Measurements from ENCODE around the gene AKAP4. TPM values are rescaled to one million over a fixed set of nuclear protein-coding genes. Genes with fewer than 3 reads are reported as not detected.

AKAP4 gene
- total and polyA plus RNA-seq, 10 donors, result not detected

- Histone ChIP-seq H3K36me3 (no peaks in the 10 kb centered on the region), H3K4me1 (peaks cover 5 to 9% (median 8%) of the 10 kb centered on the region in 6 donors), H3K27ac (peak within 1 kb of the TSS in 6 of 8 donors; percentile 36 to 78 (median 65)), H3K27me3 (replicated peaks in 1 of 7) (no peaks in the 10 kb centered on the region), H3K9me3 (no peaks in the 10 kb centered on the region), H3K4me3 (peak within 1 kb of the TSS in 4 of 8 donors; percentile 16 to 61 (median 26))
- WGBS, 5 donors, result 1 to 10% (median 2%) methylated on average over 18 to 19 of the region's 19 CpGs
- peak; percentile 89 for DNase-seq
- TF ChIP-seq CTCF (IDR thresholded peaks at IDR 0.05 in 8 of 11, conservative IDR thresholded peaks at IDR 0.05 in 3 of 11) (peak; percentile 50 to 85 (median 72)), POLR2A (IDR thresholded peaks at IDR 0.05) (no peak), POLR2AphosphoS5 (IDR thresholded peaks at IDR 0.05) (peak in 2 of 3 donors; percentile 32 to 77)
- intact Hi-C loops (cut with DNase I; ENCODE audit: low total_unique reads), result no loop called here
Measured at GRCh38 chrX:50204364-50204899, 3.6 kb upstream of the AKAP4 start, which contains the start of gene CCNB3. TSS of gene CCNB3 (plus strand) at chrX:50204765. CDS start at chrX:50285164, 80,399 bp downstream.

- H3K9me3 ChIP-seq, result no peaks in the 10 kb centered on the region
- WGBS, 5 donors, result 64 to 89% (median 75%) methylated on average over 3 of the region's 3 CpGs
- no peak for TF ChIP-seq POLR2AphosphoS5 (IDR thresholded peaks at IDR 0.05)
- TF ChIP-seq POLR2A (IDR thresholded peaks at IDR 0.05), result no peak
- no peak for TF ChIP-seq CTCF (IDR thresholded peaks at IDR 0.05 in 8 of 11, conservative IDR thresholded peaks at IDR 0.05 in 3 of 11)
- H3K4me3 ChIP-seq, result no peak overlapping the region
- no peak overlapping the region for H3K27ac ChIP-seq
- peaks cover 0 to 7% (median 0%) of the 10 kb centered on the region in 7 donors for H3K27me3 ChIP-seq (replicated peaks in 1 of 7)
- intact Hi-C loops (cut with DNase I; ENCODE audit: low total_unique reads), result no loop called here
- H3K4me1 ChIP-seq, result peaks cover 5 to 9% (median 8%) of the 10 kb centered on the region in 6 donors
- no peak for DNase-seq
- H3K36me3 ChIP-seq, result no peaks in the 10 kb centered on the region
Measured at GRCh38 chrX:50202539-50202938, 1.7 kb upstream of the AKAP4 start.

- no peak for DNase-seq
- Histone ChIP-seq H3K27me3 (replicated peaks in 1 of 7) (peaks cover 0 to 7% (median 0%) of the 10 kb centered on the region in 7 donors), H3K27ac (no peak overlapping the region), H3K9me3 (no peaks in the 10 kb centered on the region), H3K4me1 (no peaks in the 10 kb centered on the region), H3K4me3 (no peak overlapping the region), H3K36me3 (no peaks in the 10 kb centered on the region)
- 73 to 98% (median 89%) methylated on average over 4 of the region's 4 CpGs for WGBS, 5 donors
- TF ChIP-seq POLR2AphosphoS5 (IDR thresholded peaks at IDR 0.05) (no peak), CTCF (IDR thresholded peaks at IDR 0.05 in 8 of 11, conservative IDR thresholded peaks at IDR 0.05 in 3 of 11) (no peak), POLR2A (IDR thresholded peaks at IDR 0.05) (no peak)
- intact Hi-C loops (cut with DNase I; ENCODE audit: low total_unique reads), result no loop called here
Measured at GRCh38 chrX:50198348-50198747, 2.5 kb downstream of the AKAP4 start.

GRCh38 chrX:50188859-50189600 lies 11.8 kb downstream of the AKAP4 start:
- Histone ChIP-seq H3K27me3 (replicated peaks in 1 of 7) (no peaks in the 10 kb centered on the region), H3K27ac (peak overlapping the region in 3 of 8 donors; percentile 26 to 32 (median 30)), H3K4me1 (no peaks in the 10 kb centered on the region), H3K4me3 (no peak overlapping the region), H3K9me3 (no peaks in the 10 kb centered on the region), H3K36me3 (no peaks in the 10 kb centered on the region)
- intact Hi-C loops (cut with DNase I; ENCODE audit: low total_unique reads), result no loop called here
- TF ChIP-seq POLR2AphosphoS5 (IDR thresholded peaks at IDR 0.05) (no peak), CTCF (IDR thresholded peaks at IDR 0.05 in 8 of 11, conservative IDR thresholded peaks at IDR 0.05 in 3 of 11) (no peak), POLR2A (IDR thresholded peaks at IDR 0.05) (no peak)
- WGBS, 5 donors, result 47 to 67% (median 62%) methylated on average over 9 of the region's 9 CpGs
- DNase-seq, result no peak

Measured in spleen (tissue), 11 donors.